Sigmoid colon (tissue), 7 donors: ENCODE measurements around the gene DNAJC24. TPM values are rescaled to one million over a fixed set of nuclear protein-coding genes. Genes with fewer than 3 reads are reported as not detected.
"Not testable (repeated sequence)": the region's sequence is repeated elsewhere in the genome, so short reads cannot be mapped to it uniquely, and the experiment has no call there.

Experiments used
- DNase-seq: peaks from one replicate; pipeline ENCODE4 v3.0.0-alpha.2; 2019
- H3K27ac ChIP-seq, 4 donors: fragments of 200-600 bp; sonication (generic); one replicate each; pipeline ENCODE4 v1.5.1; 2016 to 2019; ENCODE audit warnings: mild to moderate bottlenecking in 1 of 4
- H3K27me3 ChIP-seq, 3 donors: fragments of 200-600 bp; sonication (generic); one replicate each; pipeline ENCODE4 v1.5.1; 2019; ENCODE audit warnings: mild to moderate bottlenecking in 1 of 3
- H3K36me3 ChIP-seq, 4 donors: fragments of 200-600 bp; sonication (generic); one replicate each; pipeline ENCODE4 v1.5.1; 2016 to 2019
- H3K4me1 ChIP-seq, 4 donors: fragments of 200-600 bp; sonication (generic); one replicate each; pipeline ENCODE4 v1.5.1; 2017 to 2019
- H3K4me3 ChIP-seq, 4 donors: fragments of 200-600 bp; sonication (generic); one replicate each; pipeline ENCODE4 v1.5.1; 2017 to 2019; ENCODE audit warnings: mild to moderate bottlenecking in 2 of 4, moderate library complexity in 1 of 4
- H3K9me3 ChIP-seq, 4 donors: fragments of 200-600 bp in 3 of 4; sonication (generic) in 3 of 4; one replicate each; pipeline versions ENCODE4 v1.5.1 to v1.6.1; 2013 to 2019
- EP300 ChIP-seq, 4 donors: sonication (generic); formaldehyde crosslinking; IDR thresholded peaks; one replicate each; pipeline ENCODE4 v1.6.1; 2017; ENCODE audit warnings: antibody characterized with exemption in 4 of 4
- POLR2A ChIP-seq, 2 donors: fragments of 450-650 bp; IDR thresholded peaks; one replicate each; pipeline ENCODE4 v1.6.1; 2016; ENCODE audit warnings: antibody characterized with exemption in 2 of 2, mild to moderate bottlenecking in 2 of 2, moderate library complexity in 2 of 2
- POLR2AphosphoS5 ChIP-seq, 4 donors: sonication (generic); formaldehyde crosslinking; IDR thresholded peaks; one replicate each; pipeline ENCODE4 v1.6.1; 2017; ENCODE audit warnings: antibody characterized with exemption in 4 of 4
- WGBS, 2 donors: extraction: QIAGEN DNeasy Blood & Tissue Kit; methylation state at CpG; one replicate each; pipeline ENCODE4 v1.1.7; 2013; 5-methylcytosine and 5-hydroxymethylcytosine counted together
- intact Hi-C: fragments of 100-400 bp; cut with DNase I; formaldehyde crosslinking; loops from one replicate; pipeline ENCODE4 v1.15.1; 2023
- polyA plus RNA-seq, 3 donors: library from polyadenylated mRNA; stranded (reverse); fragments of 200-250 nt; gene quantifications; one replicate each; pipeline ENCODE4 v1.2.3, GENCODE V29; 2013
- total RNA-seq, 4 donors: library from RNA; depleted of rRNA; stranded (reverse); fragments of >200 nt; gene quantifications; one replicate each; pipeline ENCODE4 v1.1.0, GENCODE V29; 2016
- TF ChIP-seq, protein P1 (sequence below), 4 experiments: fragments of 450-650 bp in 3 of 4; fragments of 200-600 bp in 1 of 4; IDR thresholded peaks; one replicate each; pipeline ENCODE4 v1.5.1; 2016 to 2019; ENCODE audit warnings: antibody characterized with exemption in 4 of 4, mild to moderate bottlenecking in 3 of 4, moderate library complexity in 2 of 4
- donor health status: healthy with polysubstance abuse.
- donor health status: Bipolar disorder and iron deficiency.
- donor health status: healthy.

The DNAJC24 gene
- total RNA-seq (10 to 100 TPM; 15.8 to 24.6 (median 18.4) TPM), polyA plus RNA-seq (1 to 10 TPM; 4.4 to 6.3 (median 4.8) TPM)

DNA sequence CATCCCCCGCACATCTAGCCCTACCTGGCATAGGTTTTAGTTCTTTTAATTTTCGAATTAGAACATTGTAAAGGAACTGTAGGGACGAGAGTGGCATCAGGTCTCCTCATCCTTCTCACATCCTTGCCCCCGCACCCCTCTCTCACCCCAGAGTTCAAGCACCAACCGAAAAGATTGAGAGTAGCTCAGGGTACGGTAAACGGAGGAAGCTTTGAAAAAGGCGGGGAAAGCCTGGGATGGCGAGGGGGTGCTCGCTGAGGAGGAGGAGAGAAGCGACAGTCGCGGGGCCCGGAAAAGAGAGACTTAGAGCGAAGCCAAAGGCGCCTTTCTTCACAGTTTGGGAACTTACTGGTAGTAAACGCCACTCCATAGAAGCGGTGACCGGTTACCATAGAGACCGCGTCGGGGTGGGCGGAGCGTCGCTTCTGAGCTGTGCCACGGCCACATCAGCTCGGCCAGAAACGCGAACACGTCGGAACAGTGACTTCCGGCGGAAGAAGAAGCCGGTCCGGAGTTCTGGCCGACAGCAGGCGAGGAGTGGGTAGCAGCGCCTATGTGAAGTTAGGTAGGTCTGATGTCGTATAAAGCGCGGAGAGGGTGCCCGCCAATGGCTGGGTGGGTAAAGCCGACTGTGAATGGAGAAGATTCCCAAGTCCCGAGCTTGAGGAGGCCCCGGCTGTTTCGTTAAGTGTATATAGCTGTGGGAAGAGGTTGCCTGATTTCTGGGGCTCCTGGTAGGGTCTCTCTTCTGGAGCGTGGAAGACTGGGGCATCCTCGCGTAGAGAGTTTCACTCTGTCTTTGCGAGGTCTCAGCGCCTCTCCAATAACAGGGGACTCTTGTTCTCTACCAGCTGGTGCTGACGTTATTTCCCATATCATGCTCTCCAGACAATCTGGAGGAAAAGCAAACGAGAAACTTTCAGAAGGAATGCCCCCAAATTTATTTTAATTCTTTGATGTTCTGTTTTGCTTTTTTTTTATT is at the start of gene DNAJC24, which contains the start of gene DCDC1:
Gene DNAJC24 (plus strand): TSS at position 513 of the 982 bp plus-strand sequence. CDS start 889 bp downstream, outside the sequence.
Gene DCDC1 (minus strand): TSS at position 392 of the 982 bp plus-strand sequence. CDS start 41,459 bp downstream, outside the sequence.
- Histone ChIP-seq H3K27me3 (no peaks in the 10 kb centered on the region), H3K9me3 (no peaks in the 10 kb centered on the region), H3K4me3 (peak within 1 kb of the TSS; percentile 59 to 77 (median 72)), H3K4me1 (peaks cover 0 to 26% (median 16%) of the 10 kb centered on the region in 4 donors), H3K36me3 (no peaks in the 10 kb centered on the region), H3K27ac (peak within 1 kb of the TSS; percentile 73 to 85 (median 80))
- TF ChIP-seq POLR2AphosphoS5 (IDR thresholded peaks at IDR 0.05): peak in 3 of 4 donors; percentile 52 to 76 (median 66)
- TF ChIP-seq POLR2A (IDR thresholded peaks at IDR 0.05): peak in 1 of 2 donors; percentile 11
- no peak for TF ChIP-seq EP300 (IDR thresholded peaks at IDR 0.05)
- TF ChIP-seq, protein P1, sequence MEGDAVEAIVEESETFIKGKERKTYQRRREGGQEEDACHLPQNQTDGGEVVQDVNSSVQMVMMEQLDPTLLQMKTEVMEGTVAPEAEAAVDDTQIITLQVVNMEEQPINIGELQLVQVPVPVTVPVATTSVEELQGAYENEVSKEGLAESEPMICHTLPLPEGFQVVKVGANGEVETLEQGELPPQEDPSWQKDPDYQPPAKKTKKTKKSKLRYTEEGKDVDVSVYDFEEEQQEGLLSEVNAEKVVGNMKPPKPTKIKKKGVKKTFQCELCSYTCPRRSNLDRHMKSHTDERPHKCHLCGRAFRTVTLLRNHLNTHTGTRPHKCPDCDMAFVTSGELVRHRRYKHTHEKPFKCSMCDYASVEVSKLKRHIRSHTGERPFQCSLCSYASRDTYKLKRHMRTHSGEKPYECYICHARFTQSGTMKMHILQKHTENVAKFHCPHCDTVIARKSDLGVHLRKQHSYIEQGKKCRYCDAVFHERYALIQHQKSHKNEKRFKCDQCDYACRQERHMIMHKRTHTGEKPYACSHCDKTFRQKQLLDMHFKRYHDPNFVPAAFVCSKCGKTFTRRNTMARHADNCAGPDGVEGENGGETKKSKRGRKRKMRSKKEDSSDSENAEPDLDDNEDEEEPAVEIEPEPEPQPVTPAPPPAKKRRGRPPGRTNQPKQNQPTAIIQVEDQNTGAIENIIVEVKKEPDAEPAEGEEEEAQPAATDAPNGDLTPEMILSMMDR (IDR thresholded peaks at IDR 0.05): no peak
- DNase-seq: peak; percentile 93
- intact Hi-C loops: loop anchor here (5.0 kb wide), 1 partner anchor 143 kb away; no protein-coding TSS in a partner anchor
- WGBS, 2 donors: 1% methylated on average over 53 of the region's 53 CpGs

- H3K9me3 ChIP-seq, DNase-seq, H3K4me3 ChIP-seq, H3K27ac ChIP-seq, H3K36me3 ChIP-seq, H3K4me1 ChIP-seq, H3K27me3 ChIP-seq, intact Hi-C loops: not testable (repeated sequence)
- 95 to 96% methylated on average over 15 of the region's 15 CpGs for WGBS, 2 donors
Measured at GRCh38 chr11:31321494-31321893, 48.2 kb upstream of the DNAJC24 start.

DNA sequence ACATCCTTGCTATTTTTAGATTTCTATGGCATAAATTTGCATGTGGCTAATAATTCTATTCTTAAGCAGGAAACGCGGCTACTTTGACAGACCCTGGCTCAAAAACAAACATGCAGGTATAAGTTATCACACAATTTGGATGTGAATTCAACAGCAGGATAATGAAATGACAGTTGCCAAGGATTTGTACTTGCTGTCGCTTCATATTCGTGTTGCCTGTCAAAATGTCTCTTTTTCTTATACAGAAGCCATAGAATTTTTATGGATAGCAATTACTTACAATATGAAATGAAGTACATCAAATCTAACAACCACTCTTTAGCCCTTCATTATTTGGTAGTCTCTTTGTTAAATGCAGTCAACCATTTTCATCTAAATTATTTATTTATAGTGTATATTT is 46.5 kb upstream of the DNAJC24 start:
- no peak for TF ChIP-seq POLR2A (IDR thresholded peaks at IDR 0.05)
- no peak for TF ChIP-seq EP300 (IDR thresholded peaks at IDR 0.05)
- no peak for TF ChIP-seq POLR2AphosphoS5 (IDR thresholded peaks at IDR 0.05)
- TF ChIP-seq, protein P1 (IDR thresholded peaks at IDR 0.05): no peak
- H3K36me3 ChIP-seq: no peaks in the 10 kb centered on the region
- H3K4me1 ChIP-seq: no peaks in the 10 kb centered on the region
- no peak for DNase-seq
- H3K9me3 ChIP-seq: no peaks in the 10 kb centered on the region
- WGBS, 2 donors: 88 to 93% methylated on average over 4 of the region's 4 CpGs
- no peaks in the 10 kb centered on the region for H3K27me3 ChIP-seq
- intact Hi-C loops: no loop called here
- no peak overlapping the region for H3K4me3 ChIP-seq
- H3K27ac ChIP-seq: no peak overlapping the region

- DNase-seq: no peak
- no peaks in the 10 kb centered on the region for H3K4me1 ChIP-seq
- intact Hi-C loops: no loop called here
- H3K27me3 ChIP-seq: no peaks in the 10 kb centered on the region
- H3K9me3 ChIP-seq: no peaks in the 10 kb centered on the region
- H3K4me3 ChIP-seq: no peak overlapping the region
- TF ChIP-seq POLR2AphosphoS5 (IDR thresholded peaks at IDR 0.05) (peak in 1 of 4 donors; percentile 8), EP300 (IDR thresholded peaks at IDR 0.05) (no peak)
- H3K36me3 ChIP-seq: no peaks in the 10 kb centered on the region
- H3K27ac ChIP-seq: no peak overlapping the region
Measured at GRCh38 chr11:31325160-31325559, 44.5 kb upstream of the DNAJC24 start.

DNA sequence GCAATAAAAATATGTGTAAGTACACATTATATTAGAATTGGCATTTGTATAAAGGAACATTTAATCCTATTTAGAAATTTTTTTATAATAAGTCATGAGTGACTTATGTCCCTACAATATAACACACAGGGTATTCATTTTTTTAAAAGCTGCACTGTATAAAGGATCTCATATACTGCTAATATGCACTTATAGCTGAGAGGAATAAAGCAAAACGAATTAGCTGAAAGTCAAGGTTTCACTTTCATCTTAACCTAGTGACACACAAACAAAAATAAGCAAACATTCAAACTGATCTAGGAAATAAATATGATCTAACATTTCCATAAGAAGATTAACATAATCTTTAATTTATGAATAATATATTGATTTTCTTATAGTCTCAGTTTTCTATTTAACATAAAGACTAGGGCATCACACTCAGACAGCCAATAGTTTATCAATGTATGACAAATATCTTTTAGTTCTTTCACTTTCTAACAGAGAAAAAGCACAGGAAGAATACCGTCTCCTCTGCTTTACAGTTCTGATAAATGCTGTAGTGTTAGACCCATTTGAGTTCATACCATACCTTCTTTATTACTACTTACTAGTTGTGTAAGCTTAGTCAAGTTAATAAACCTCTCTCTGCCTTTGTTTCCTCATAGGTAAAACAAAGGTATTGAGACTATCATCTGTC is 43.1 kb upstream of the DNAJC24 start:
- intact Hi-C loops: no loop called here
- 26 to 65% methylated on average over 2 of the region's 2 CpGs for WGBS, 2 donors
- DNase-seq: no peak

More for the DNA sequence above, 43.1 kb upstream of the DNAJC24 start:
- Histone ChIP-seq H3K27ac (no peak overlapping the region), H3K4me1 (no peaks in the 10 kb centered on the region), H3K4me3 (no peak overlapping the region), H3K36me3 (no peaks in the 10 kb centered on the region), H3K27me3 (no peaks in the 10 kb centered on the region), H3K9me3 (no peaks in the 10 kb centered on the region)
- TF ChIP-seq, protein P1 (IDR thresholded peaks at IDR 0.05): no peak
- TF ChIP-seq POLR2AphosphoS5 (IDR thresholded peaks at IDR 0.05) (no peak), EP300 (IDR thresholded peaks at IDR 0.05) (no peak)
